ENCODE results near the gene DLD.

DNA sequence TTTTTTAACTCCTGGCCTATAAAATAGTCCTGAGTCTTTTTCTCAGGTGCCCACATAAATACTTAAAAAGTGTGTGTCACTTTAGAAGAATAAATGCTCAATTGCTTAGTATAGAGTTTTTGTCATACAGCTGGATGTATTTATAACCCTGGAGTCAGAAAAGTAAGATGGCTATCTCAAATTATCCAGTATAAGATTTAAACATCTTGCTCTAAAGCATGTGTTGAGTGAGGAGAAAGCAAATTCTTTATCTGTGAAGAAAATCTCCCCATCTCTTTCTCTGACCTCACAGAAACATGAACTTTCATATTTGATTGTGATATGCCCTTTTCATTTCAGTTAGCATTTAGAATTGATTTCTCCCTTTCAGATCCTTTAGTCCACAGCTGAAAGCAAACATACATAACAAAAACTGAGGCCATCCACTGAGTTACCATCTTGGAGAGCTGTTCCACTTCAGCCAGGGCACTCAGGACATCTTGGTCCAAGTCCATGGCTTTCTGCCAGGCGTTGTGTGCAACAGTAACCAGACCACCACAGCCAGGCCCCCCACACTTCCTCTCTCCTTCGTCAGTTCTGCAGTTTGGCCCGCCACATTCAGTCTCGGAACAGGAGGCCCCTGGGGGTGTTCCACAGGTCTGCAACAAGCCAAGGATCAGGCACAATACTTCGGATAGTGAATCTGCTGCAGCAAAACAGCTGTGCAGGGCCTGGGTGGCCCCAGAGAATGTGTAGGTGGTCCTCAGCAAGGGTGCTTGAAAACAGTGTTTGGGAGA, 40.9 kb downstream of the DLD start:
- TF ChIP-seq CTCF (IDR thresholded peaks at IDR 0.05; ENCODE audit: borderline replicate concordance, extremely low read depth, low read length, poor library complexity, severe bottlenecking) = no peak
- no peak for TF ChIP-seq EZH2 (IDR thresholded peaks at IDR 0.05; ENCODE audit: borderline replicate concordance, low read depth, low read length, severe bottlenecking)

All from DND-41 (cell line).